HepG2 (cell line): ENCODE measurements around the gene TMEM151A. TPM values are rescaled to one million over a fixed set of nuclear protein-coding genes. Genes with fewer than 3 reads are reported as not detected.

Experiments used
- ERF ChIP-seq: IDR thresholded peaks from 2 replicates; pipeline ENCODE4 v1.6.1; 2018; ENCODE audit warnings: missing biosample characterization, missing genetic modification reagents
- GPBP1L1 ChIP-seq: sonication (generic); formaldehyde crosslinking; IDR thresholded peaks from 2 replicates; pipeline ENCODE4 v1.5.0; 2020; ENCODE audit warnings: mild to moderate bottlenecking, missing genetic modification reagents
- HHEX ChIP-seq: IDR thresholded peaks from 2 replicates; pipeline ENCODE4 v1.6.1; 2016; ENCODE audit warnings: control low read depth
- HNRNPLL ChIP-seq: fragments of 200-400 bp; formaldehyde crosslinking; IDR thresholded peaks from 2 replicates; pipeline ENCODE4 v1.6.1; 2017; ENCODE audit warnings: mild to moderate bottlenecking, low read depth, low read length; ENCODE audit not compliant: poor library complexity, severe bottlenecking
- HOXA7 ChIP-seq: sonication (generic); formaldehyde crosslinking; IDR thresholded peaks from 2 replicates; pipeline ENCODE4 v1.8.1; 2022; ENCODE audit warnings: mild to moderate bottlenecking, missing genetic modification reagents, moderate library complexity
- MEIS2 ChIP-seq: sonication (generic); formaldehyde crosslinking; IDR thresholded peaks from 2 replicates; pipeline ENCODE4 v1.9.0; 2021; ENCODE audit warnings: mild to moderate bottlenecking, missing genetic modification reagents
- PHF20 ChIP-seq: sonication (generic); formaldehyde crosslinking; IDR thresholded peaks from 2 replicates; pipeline ENCODE4 v1.5.0; 2020; ENCODE audit warnings: mild to moderate bottlenecking, missing genetic modification reagents
- PHF5A ChIP-seq: IDR thresholded peaks from one replicate; pipeline ENCODE4 v1.6.1; 2018; ENCODE audit warnings: low read depth, missing genetic modification reagents; ENCODE audit not compliant: unreplicated experiment
- PHF8 ChIP-seq: sonication (generic); formaldehyde crosslinking; IDR thresholded peaks from 2 replicates; pipeline ENCODE4 v1.5.0; 2020; ENCODE audit warnings: missing genetic modification reagents
- SAFB2 ChIP-seq: sonication (generic); formaldehyde crosslinking; IDR thresholded peaks from 2 replicates; pipeline ENCODE4 v1.5.1; 2020; ENCODE audit warnings: missing genetic modification reagents, low read depth, mild to moderate bottlenecking, borderline replicate concordance
- SCMH1 ChIP-seq: sonication (generic); formaldehyde crosslinking; IDR thresholded peaks from 2 replicates; pipeline ENCODE4 v1.9.0; 2021; ENCODE audit warnings: missing genetic modification reagents, mild to moderate bottlenecking, borderline replicate concordance
- SMAD1 ChIP-seq: sonication (generic); formaldehyde crosslinking; IDR thresholded peaks from 2 replicates; pipeline ENCODE4 v1.4.0; 2020; ENCODE audit warnings: missing genetic modification reagents, low read depth, mild to moderate bottlenecking, borderline replicate concordance
- SP140L ChIP-seq: sonication (generic); formaldehyde crosslinking; IDR thresholded peaks from 2 replicates; pipeline ENCODE4 v1.4.0; 2020; ENCODE audit warnings: missing genetic modification reagents, borderline replicate concordance
- SP4 ChIP-seq: sonication (generic); formaldehyde crosslinking; IDR thresholded peaks from 2 replicates; pipeline ENCODE4 v1.8.1; 2023; ENCODE audit warnings: mild to moderate bottlenecking, missing genetic modification reagents
- SSRP1 ChIP-seq: IDR thresholded peaks from 2 replicates; pipeline ENCODE4 v1.6.1; 2016; ENCODE audit warnings: control low read depth
- TEAD2 ChIP-seq: sonication (generic); formaldehyde crosslinking; IDR thresholded peaks from 2 replicates; pipeline ENCODE4 v1.9.0; 2021; ENCODE audit warnings: missing genetic modification reagents
- THAP8 ChIP-seq: sonication (generic); formaldehyde crosslinking; IDR thresholded peaks from 2 replicates; pipeline ENCODE4 v1.5.1; 2020; ENCODE audit warnings: missing genetic modification reagents, mild to moderate bottlenecking, borderline replicate concordance
- ZBTB1 ChIP-seq: sonication (generic); formaldehyde crosslinking; IDR thresholded peaks from 2 replicates; pipeline ENCODE4 v1.4.0; 2020; ENCODE audit warnings: missing genetic modification reagents, borderline replicate concordance
- ZNF44 ChIP-seq: sonication (generic); formaldehyde crosslinking; IDR thresholded peaks from 2 replicates; pipeline ENCODE4 v1.5.1; 2020; ENCODE audit warnings: mild to moderate bottlenecking, missing genetic modification reagents
- ZNF512 ChIP-seq: sonication (generic); formaldehyde crosslinking; IDR thresholded peaks from 2 replicates; pipeline ENCODE4 v1.4.0; 2020; ENCODE audit warnings: mild to moderate bottlenecking, missing genetic modification reagents
- ZNF605 ChIP-seq: sonication (generic); formaldehyde crosslinking; IDR thresholded peaks from 2 replicates; pipeline ENCODE4 v1.8.0; 2022; ENCODE audit warnings: mild to moderate bottlenecking, missing genetic modification reagents
- polyA plus RNA-seq, 8 experiments: library from polyadenylated mRNA; depleted of rRNA in 3 of 8; stranded (reverse) in 7 of 8; unstranded in 1 of 8; fragments of >200 nt; fragmentation: Illumina TruSeq in 4 of 8; extraction: Trizol in 4 of 8; gene quantifications; 2 replicates each; pipeline versions ENCODE4 v1.2.1 to v1.2.3, GENCODE V29; 2011 to 2016; ENCODE audit warnings: low read depth in 4 of 8, missing spikeins in 1 of 8, mixed read lengths in 1 of 8; ENCODE audit not compliant: insufficient read depth in 1 of 8
- total RNA-seq, 5 experiments: library from RNA; depleted of rRNA; stranded (reverse); fragments of >200 nt; fragmentation: Illumina TruSeq; extraction: Trizol; gene quantifications; 2 replicates each; pipeline ENCODE4 v1.2.3, GENCODE V29; 2016; ENCODE audit warnings: low read depth in 1 of 5
- TF ChIP-seq, protein P1 (sequence below): sonication (generic); formaldehyde crosslinking; IDR thresholded peaks from 2 replicates; pipeline ENCODE4 v1.4.0; 2020; ENCODE audit warnings: missing genetic modification reagents

The TMEM151A gene
- total and polyA plus RNA-seq, 2 of the 13 experiments (the other 11 are each of a cell fraction or from before 2014, with no cell fraction given): 0.18 to 0.33 TPM

DNA sequence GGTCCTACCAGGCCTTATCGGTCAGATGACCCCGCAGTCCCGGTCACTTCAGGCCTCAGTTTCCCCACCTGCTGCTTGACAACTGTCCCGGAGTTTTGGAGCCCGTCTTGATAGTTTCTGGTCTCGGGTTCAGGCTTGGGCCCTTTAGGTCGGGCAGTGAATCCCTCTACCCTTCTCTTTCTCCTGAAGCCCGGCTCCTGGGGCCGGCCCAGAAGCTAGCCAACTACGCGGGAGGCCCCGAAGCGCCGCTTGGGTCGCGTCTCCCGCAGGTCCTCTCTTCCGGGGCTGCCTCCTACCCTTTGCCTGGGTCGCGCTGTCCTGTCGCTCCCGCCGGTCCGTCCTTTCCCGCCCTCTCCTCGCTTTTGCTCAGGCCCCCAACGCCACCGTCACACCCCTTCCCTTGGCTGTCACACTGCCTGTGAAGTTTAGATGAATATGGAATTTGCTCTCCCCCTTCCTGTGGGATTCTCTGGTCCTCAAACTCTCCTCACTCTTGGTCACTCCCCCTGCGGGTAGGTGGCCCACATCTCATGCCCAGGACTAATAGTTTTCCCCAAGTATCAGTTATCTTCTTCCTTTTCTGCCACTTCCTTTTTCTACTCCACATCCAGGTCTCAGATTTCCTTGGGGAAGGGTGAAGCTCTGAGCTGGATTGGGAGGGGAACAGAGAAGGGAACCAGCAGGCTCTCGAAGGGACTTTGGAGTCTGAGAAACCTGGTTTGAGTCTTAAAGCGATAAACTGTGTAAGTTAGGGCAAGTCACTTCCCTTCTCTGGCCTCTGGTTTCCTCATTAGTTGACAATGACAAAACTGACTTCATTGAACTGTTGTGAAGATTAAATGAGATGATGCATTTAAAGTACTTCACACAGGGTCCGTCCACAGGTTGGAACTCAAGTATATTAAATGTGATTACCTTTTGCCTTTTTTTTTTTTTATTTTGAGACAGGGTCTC, 22.5 kb upstream of the TMEM151A start (continued):
- no peak for TF ChIP-seq SSRP1 (CRISPR knock-in tag)
- TF ChIP-seq, protein P1, sequence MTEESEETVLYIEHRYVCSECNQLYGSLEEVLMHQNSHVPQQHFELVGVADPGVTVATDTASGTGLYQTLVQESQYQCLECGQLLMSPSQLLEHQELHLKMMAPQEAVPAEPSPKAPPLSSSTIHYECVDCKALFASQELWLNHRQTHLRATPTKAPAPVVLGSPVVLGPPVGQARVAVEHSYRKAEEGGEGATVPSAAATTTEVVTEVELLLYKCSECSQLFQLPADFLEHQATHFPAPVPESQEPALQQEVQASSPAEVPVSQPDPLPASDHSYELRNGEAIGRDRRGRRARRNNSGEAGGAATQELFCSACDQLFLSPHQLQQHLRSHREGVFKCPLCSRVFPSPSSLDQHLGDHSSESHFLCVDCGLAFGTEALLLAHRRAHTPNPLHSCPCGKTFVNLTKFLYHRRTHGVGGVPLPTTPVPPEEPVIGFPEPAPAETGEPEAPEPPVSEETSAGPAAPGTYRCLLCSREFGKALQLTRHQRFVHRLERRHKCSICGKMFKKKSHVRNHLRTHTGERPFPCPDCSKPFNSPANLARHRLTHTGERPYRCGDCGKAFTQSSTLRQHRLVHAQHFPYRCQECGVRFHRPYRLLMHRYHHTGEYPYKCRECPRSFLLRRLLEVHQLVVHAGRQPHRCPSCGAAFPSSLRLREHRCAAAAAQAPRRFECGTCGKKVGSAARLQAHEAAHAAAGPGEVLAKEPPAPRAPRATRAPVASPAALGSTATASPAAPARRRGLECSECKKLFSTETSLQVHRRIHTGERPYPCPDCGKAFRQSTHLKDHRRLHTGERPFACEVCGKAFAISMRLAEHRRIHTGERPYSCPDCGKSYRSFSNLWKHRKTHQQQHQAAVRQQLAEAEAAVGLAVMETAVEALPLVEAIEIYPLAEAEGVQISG (CRISPR knock-in tag): no peak
- TF ChIP-seq SP4 (CRISPR knock-in tag): no peak
- TF ChIP-seq HOXA7: no peak
- no peak for TF ChIP-seq SMAD1 (CRISPR knock-in tag)
- TF ChIP-seq PHF8: peak; percentile 50; the same call in 1 of the 2 replicates
- no peak for TF ChIP-seq ERF (CRISPR knock-in tag)
- TF ChIP-seq THAP8 (CRISPR knock-in tag): no peak
- TF ChIP-seq SAFB2: no peak
- no peak for TF ChIP-seq ZNF44 (CRISPR knock-in tag)
- no peak for TF ChIP-seq ZNF512 (CRISPR knock-in tag)
- TF ChIP-seq TEAD2 (CRISPR knock-in tag): no peak
- TF ChIP-seq GPBP1L1: no peak
- TF ChIP-seq SP140L (CRISPR knock-in tag): no peak
- TF ChIP-seq PHF5A (CRISPR knock-in tag): peak; percentile 2
- TF ChIP-seq HHEX (CRISPR knock-in tag): no peak
- TF ChIP-seq MEIS2 (CRISPR knock-in tag): peak; percentile 64; the same call in 1 of the 2 replicates
- TF ChIP-seq HNRNPLL: no peak
- TF ChIP-seq ZNF605 (CRISPR knock-in tag): no peak; the same call in 1 of the 2 replicates
- TF ChIP-seq SCMH1 (CRISPR knock-in tag): no peak
- TF ChIP-seq ZBTB1 (CRISPR knock-in tag): no peak
- peak; percentile 58; the same call in 1 of the 2 replicates for TF ChIP-seq PHF20 (CRISPR knock-in tag)
